Mucosa of descending colon (tissue), 3 donors: ENCODE results near the gene UVRAG. TPM values are rescaled to one million over a fixed set of nuclear protein-coding genes. Genes with fewer than 3 reads are reported as not detected.
"Not testable (repeated sequence)": the region's sequence is repeated elsewhere in the genome, so short reads cannot be mapped to it uniquely, and the experiment has no call there.

Experiments used
- ATAC-seq: fragments of 200-7000 bp; cut with Tn5 transposase; one replicate; pipeline ENCODE4 v1.9.1; 2020; ENCODE audit warnings: mild to moderate bottlenecking, moderate library complexity
- DNase-seq, 3 donors: peaks; one replicate each; pipeline ENCODE4 v3.0.0-alpha.2; 2020
- H3K36me3 ChIP-seq: fragments of 200-600 bp; one replicate; pipeline ENCODE4 v1.8.0; 2021; ENCODE audit warnings: low read depth, mild to moderate bottlenecking
- H3K4me1 ChIP-seq: fragments of 200-600 bp; one replicate; pipeline ENCODE4 v1.8.0; 2021; ENCODE audit warnings: low read depth, mild to moderate bottlenecking
- H3K4me3 ChIP-seq: fragments of 200-600 bp; one replicate; pipeline ENCODE4 v1.8.0; 2021; ENCODE audit warnings: mild to moderate bottlenecking
- H3K9me3 ChIP-seq: fragments of 200-600 bp; one replicate; pipeline ENCODE4 v1.8.0; 2021; ENCODE audit warnings: mild to moderate bottlenecking
- CTCF ChIP-seq: fragments of 200-600 bp; IDR thresholded peaks from one replicate; pipeline ENCODE4 v1.8.0; 2022; ENCODE audit warnings: antibody characterized with exemption, mild to moderate bottlenecking
- intact Hi-C, 2 donors: fragments of 100-400 bp; cut with DNase I in 1 of 2; cut with micrococcal nuclease in 1 of 2; formaldehyde crosslinking; loops; one replicate each; pipeline versions ENCODE4 v1.11.0 to v1.11.1; 2022; cut with DNase I, micrococcal nuclease
- total RNA-seq, 3 donors: library from RNA; stranded (reverse); fragmentation: NEBNext Ultra II Directional in 2 of 3; extraction: Animal tissue kit (Norgen Biotek cat#: 25700) in 2 of 3; gene quantifications; one replicate each; pipeline versions ENCODE4 v1.2.1 to v1.2.4, GENCODE V29; 2021 to 2023
- donor health status: DM: no; HTN: no; CAD: no; lungs with moderate emphysema.
- donor health status: DM: no; HTN: no; CAD: no.
- donor health status: DM: no; HTN: yes; CAD: no.

The UVRAG gene
- total RNA-seq, 3 donors from 2014 or later, result 14.9 to 37.1 (median 16.9) TPM

- DNase-seq, result no peak
- no peaks in the 10 kb centered on the region for H3K4me1 ChIP-seq
- intact Hi-C loops, result loop anchor here in 1 of 2 donors (5.0 kb wide), 1 partner anchor 73 kb away; no protein-coding TSS in a partner anchor
Measured at GRCh38 chr11:75874684-75875341, 59.8 kb downstream of the UVRAG start.

GRCh38 chr11:75877327-75877726, 62.3 kb downstream of the UVRAG start:
- H3K36me3 ChIP-seq, H3K9me3 ChIP-seq, intact Hi-C loops, H3K4me1 ChIP-seq, H3K4me3 ChIP-seq, DNase-seq, ATAC-seq: not testable (repeated sequence)

More at GRCh38 chr11:75874684-75875341, 59.8 kb downstream of the UVRAG start:
- TF ChIP-seq CTCF, result no peak
- Histone ChIP-seq H3K9me3 (no peaks in the 10 kb centered on the region), H3K36me3 (no peaks in the 10 kb centered on the region), H3K4me3 (no peak overlapping the region)
- no peak for ATAC-seq

- H3K9me3 ChIP-seq, H3K4me3 ChIP-seq, DNase-seq, H3K4me1 ChIP-seq, ATAC-seq, H3K36me3 ChIP-seq, intact Hi-C loops: not testable (repeated sequence)
Measured at GRCh38 chr11:75877931-75878330, 62.9 kb downstream of the UVRAG start.

- intact Hi-C loops, result no loop called here
- Histone ChIP-seq H3K36me3 (no peaks in the 10 kb centered on the region), H3K4me1 (no peaks in the 10 kb centered on the region), H3K9me3 (no peaks in the 10 kb centered on the region), H3K4me3 (no peak overlapping the region)
- no peak for TF ChIP-seq CTCF
- ATAC-seq, result no peak
- DNase-seq, result no peak
Measured at GRCh38 chr11:75878933-75879332, 63.9 kb downstream of the UVRAG start.

GRCh38 chr11:75879737-75880136, 64.7 kb downstream of the UVRAG start:
- no peaks in the 10 kb centered on the region for H3K9me3 ChIP-seq
- H3K4me3 ChIP-seq, result no peak overlapping the region
- intact Hi-C loops, result no loop called here
- no peaks in the 10 kb centered on the region for H3K36me3 ChIP-seq
- ATAC-seq, result no peak
- no peak for TF ChIP-seq CTCF
- DNase-seq, result no peak
- no peaks in the 10 kb centered on the region for H3K4me1 ChIP-seq

- H3K9me3 ChIP-seq, intact Hi-C loops, DNase-seq, H3K4me3 ChIP-seq, ATAC-seq, H3K36me3 ChIP-seq, H3K4me1 ChIP-seq: not testable (repeated sequence)
Measured at GRCh38 chr11:75880343-75880742, 65.3 kb downstream of the UVRAG start.

- no peak for ATAC-seq
- intact Hi-C loops, result no loop called here
- no peak for TF ChIP-seq CTCF
- DNase-seq, result no peak
- Histone ChIP-seq H3K9me3 (no peaks in the 10 kb centered on the region), H3K4me1 (no peaks in the 10 kb centered on the region), H3K4me3 (no peak overlapping the region), H3K36me3 (no peaks in the 10 kb centered on the region)
Measured at GRCh38 chr11:75884321-75884720, 69.3 kb downstream of the UVRAG start.
